Measurements from ENCODE around the gene ZFP1. TPM values are rescaled to one million over a fixed set of nuclear protein-coding genes. Genes with fewer than 3 reads are reported as not detected.

ZFP1 gene
- total and polyA plus RNA-seq, 2 experiments from 2014 or later, result 4.8 to 12.5 TPM

- TF ChIP-seq ETS1 (IDR thresholded peaks at IDR 0.05), result no peak
These were observed 385 bp upstream of the ZFP1 start (continued) for GRCh38 chr16:75147968-75148310.

GRCh38 chr16:75151798-75152197 is 3.5 kb downstream of the ZFP1 start:
- 0 out of 2 replicates have a peak, but pooled peaks cover 3% of the 10 kb centered on the region for H3F3A ChIP-seq (replicated peaks; ENCODE audit: low read depth)
- ATAC-seq (no peak), DNase-seq (ENCODE audit: low spot score) (no peak)
- peaks cover 9% of the 10 kb centered on the region; the same call in 1 of the 2 replicates for H3K36me3 ChIP-seq (ENCODE audit: insufficient read depth)
- Mint-ChIP-seq H3K4me3 (no peak overlapping the region), H3K4me1 (no peaks in the 10 kb centered on the region), H3K27ac (no peak overlapping the region), H3K36me3 (ENCODE audit: low read depth) (peaks cover 63% of the 10 kb centered on the region), H3K27me3 (ENCODE audit: insufficient read depth, low read depth, poor library complexity) (peaks cover 12% of the 10 kb centered on the region), H3K9me3 (peaks cover 33% of the 10 kb centered on the region)
- no peak overlapping the region for H3K4me2 ChIP-seq
- no peak overlapping the region for H2AFZ ChIP-seq
- no peak overlapping the region for H3K4me3 ChIP-seq
- H3K9me2 ChIP-seq (ENCODE audit: insufficient read depth), result no peaks in the 10 kb centered on the region
- peaks cover 8% of the 10 kb centered on the region for H4K20me1 ChIP-seq (replicated peaks; ENCODE audit: insufficient read depth)
- no peaks in the 10 kb centered on the region for H3K4me1 ChIP-seq (ENCODE audit: insufficient read depth)
- peaks cover 54% of the 10 kb centered on the region for H3K79me2 ChIP-seq (replicated peaks; ENCODE audit: insufficient read depth)
- no peak overlapping the region for H3K27ac ChIP-seq (ENCODE audit: low read depth)
- TF ChIP-seq EZH2 (IDR thresholded peaks at IDR 0.05; ENCODE audit: low read depth, unreplicated experiment), result no peak
- TF ChIP-seq ZNF331 (CRISPR knock-in tag; IDR thresholded peaks at IDR 0.05; ENCODE audit: low read depth), result no peak
- TF ChIP-seq CTCF (conservative IDR thresholded peaks at IDR 0.05; ENCODE audit: low read depth in 2 of 2), result no peak
- TF ChIP-seq ETS1 (IDR thresholded peaks at IDR 0.05), result no peak
- no peak for TF ChIP-seq POLR2AphosphoS5 (IDR thresholded peaks at IDR 0.05; ENCODE audit: low read depth)
- no peak for TF ChIP-seq STAT1 (IDR thresholded peaks at IDR 0.05; ENCODE audit: unreplicated experiment)
- no peak for TF ChIP-seq ZNF462 (CRISPR knock-in tag; IDR thresholded peaks at IDR 0.05)
- no peak for TF ChIP-seq ZNF114 (CRISPR knock-in tag; IDR thresholded peaks at IDR 0.05)
- no peaks in the 10 kb centered on the region for H3K27me3 ChIP-seq (ENCODE audit: insufficient read depth)
